HFF-Myc (cell line): ENCODE measurements around the gene VPS13A.
"Not testable (repeated sequence)": the region's sequence is repeated elsewhere in the genome, so short reads cannot be mapped to it uniquely, and the experiment has no call there.

ENCODE experiments used
- DNase-seq: peaks from one replicate; pipeline ENCODE4 v3.0.0-alpha.2; 2011; ENCODE audit warnings: low read depth; ENCODE audit errors: extremely low read depth
- H3K4me3 ChIP-seq: replicated peaks from 2 replicates; pipeline ENCODE4 v1.5.1; 2011; ENCODE audit warnings: low read depth, mild to moderate bottlenecking, control low read depth, low read length
- CTCF ChIP-seq: IDR thresholded peaks from 2 replicates; pipeline ENCODE4 v1.5.1; 2012; ENCODE audit warnings: mild to moderate bottlenecking, low read depth, low read length, control low read depth; ENCODE audit errors: missing control alignments

VPS13A gene

DNA sequence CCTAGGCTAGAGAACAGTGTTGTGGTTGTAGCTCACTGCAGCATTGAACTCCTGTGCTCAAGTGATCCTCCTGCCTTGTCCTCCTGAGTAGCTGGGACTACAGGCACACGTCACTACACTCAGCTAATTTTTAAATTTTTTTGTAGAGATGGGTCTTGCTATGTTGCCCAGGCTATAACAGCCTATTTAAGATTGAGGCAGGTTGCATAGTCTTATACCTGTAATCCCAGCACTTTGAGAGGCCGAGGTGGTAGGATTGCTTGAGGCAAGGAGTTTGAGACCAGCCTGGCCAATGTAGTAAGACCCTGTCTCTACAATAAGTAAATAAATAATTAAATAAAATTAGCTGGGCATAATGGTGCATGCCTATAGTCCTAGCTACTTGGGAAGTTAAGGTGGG lies 79.9 kb downstream of the VPS13A start:
- H3K4me3 ChIP-seq: no peak overlapping the region
- DNase-seq: no peak
- TF ChIP-seq CTCF: no peak

- DNase-seq: no peak
- H3K4me3 ChIP-seq: no peak overlapping the region
- no peak for TF ChIP-seq CTCF
Observed at GRCh38 chr9:77261605-77262004, 84.3 kb downstream of the VPS13A start.

- H3K4me3 ChIP-seq, DNase-seq: not testable (repeated sequence)
Observed at GRCh38 chr9:77267762-77268161, 90.4 kb downstream of the VPS13A start.

- TF ChIP-seq CTCF: no peak
- no peak for DNase-seq
- H3K4me3 ChIP-seq: no peak overlapping the region
Observed at GRCh38 chr9:77271023-77271690, 93.8 kb downstream of the VPS13A start.

- no peak for TF ChIP-seq CTCF
- no peak overlapping the region for H3K4me3 ChIP-seq
- no peak for DNase-seq
Observed at GRCh38 chr9:77276799-77277198, 99.5 kb downstream of the VPS13A start.

- no peak for TF ChIP-seq CTCF
Observed at GRCh38 chr9:77277719-77278118, 100.4 kb downstream of the VPS13A start.

DNA sequence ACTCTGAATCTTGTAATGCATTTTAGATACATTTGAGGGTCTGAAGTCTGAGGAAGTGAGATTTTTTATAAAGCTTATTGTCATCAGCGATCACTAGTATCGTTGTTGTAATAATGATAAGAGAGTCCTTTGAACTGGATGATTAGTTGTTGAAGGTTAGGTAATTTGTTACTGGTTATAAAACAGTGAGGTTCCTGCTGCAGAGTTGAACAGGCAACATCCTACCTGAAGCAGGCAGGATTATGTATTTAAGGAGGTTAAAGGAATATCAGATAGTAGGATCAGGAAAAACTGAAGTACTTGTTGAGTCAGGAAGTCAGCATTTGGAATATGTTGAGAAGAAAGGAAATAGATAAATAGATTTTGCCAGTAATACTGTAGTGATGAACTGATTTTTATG lies 106.7 kb downstream of the VPS13A start:
- TF ChIP-seq CTCF: no peak
- no peak overlapping the region for H3K4me3 ChIP-seq
- DNase-seq: no peak

More at GRCh38 chr9:77277719-77278118, 100.4 kb downstream of the VPS13A start:
- DNase-seq: no peak
- no peak overlapping the region for H3K4me3 ChIP-seq
